Measurements from ENCODE around the gene SHB.

The SHB gene

DNA sequence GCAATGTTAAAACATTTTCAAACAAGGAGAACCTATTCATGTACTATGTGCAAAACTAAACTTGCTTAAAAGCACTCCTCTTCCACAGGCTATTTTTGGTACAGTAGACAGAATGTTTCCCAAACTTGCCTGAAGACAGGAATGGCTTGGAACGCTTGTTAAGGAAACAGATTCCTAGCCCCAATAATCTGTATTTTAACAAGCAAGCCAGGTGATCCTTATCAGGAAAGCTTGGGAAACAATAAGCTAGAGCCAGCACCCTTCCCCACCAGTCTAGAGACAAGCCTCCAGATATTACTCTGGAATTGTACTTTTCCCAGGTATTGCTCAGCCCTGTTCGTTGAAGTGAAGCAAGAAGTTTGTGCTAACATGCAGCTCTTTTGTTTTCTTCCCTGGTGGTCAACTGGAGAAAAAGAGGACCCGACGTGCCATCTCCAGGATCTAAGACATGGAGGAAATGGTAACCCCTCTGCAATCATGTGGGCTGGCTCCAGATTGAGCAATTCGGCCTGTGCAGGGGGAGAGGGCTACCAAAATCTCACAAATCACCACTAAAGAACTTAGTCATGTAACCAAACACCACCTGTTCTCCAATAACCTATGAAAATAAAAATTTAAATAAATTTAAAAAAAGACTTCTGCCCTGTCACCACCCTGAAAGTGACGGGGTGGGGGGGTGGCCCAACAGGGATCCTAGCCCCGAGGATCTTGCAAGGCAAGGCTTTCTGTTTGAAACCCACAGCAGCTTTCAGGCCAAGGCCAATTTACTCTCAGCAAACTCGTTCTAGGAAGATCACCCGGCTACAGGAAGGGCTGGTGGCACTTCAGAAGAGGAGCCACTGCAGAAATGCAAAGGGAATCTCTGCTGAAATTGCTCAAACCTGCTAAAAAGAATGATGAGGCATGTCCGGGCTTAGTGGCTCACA is 48.6 kb downstream of the SHB start:
- no peak overlapping the region for H3K9ac ChIP-seq (ENCODE audit: low read depth, low read length)
- H3K36me3 ChIP-seq (ENCODE audit: insufficient read depth, low read length), result no peaks in the 10 kb centered on the region
- H3K9me3 ChIP-seq (ENCODE audit: control insufficient read depth, insufficient read depth, low read length), result no peaks in the 10 kb centered on the region
- H3K4me1 ChIP-seq (ENCODE audit: insufficient read depth, low read length), result peaks cover 77% of the 10 kb centered on the region

DNA sequence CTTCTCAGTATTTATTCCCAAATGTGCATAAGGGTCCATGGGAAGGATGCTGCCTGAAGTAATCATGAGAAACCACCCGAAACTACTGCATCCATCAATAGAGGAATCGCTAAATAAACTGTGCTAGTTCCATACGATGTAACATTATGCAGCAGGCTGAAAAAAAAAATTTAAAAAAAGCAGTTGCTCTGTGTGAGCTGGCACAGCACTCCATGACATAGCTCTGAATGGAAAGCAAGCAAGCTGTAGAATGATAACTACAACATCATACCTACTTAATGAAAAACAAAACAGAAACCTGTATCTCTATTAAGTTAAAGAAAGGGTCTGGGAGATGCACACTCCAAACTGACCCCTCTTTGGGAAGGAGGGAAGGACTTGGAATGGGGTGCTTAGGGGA is 49.3 kb downstream of the SHB start:
- Histone ChIP-seq H3K9ac (ENCODE audit: low read depth, low read length) (no peak overlapping the region), H3K9me3 (ENCODE audit: control insufficient read depth, insufficient read depth, low read length) (no peaks in the 10 kb centered on the region), H3K36me3 (ENCODE audit: insufficient read depth, low read length) (no peaks in the 10 kb centered on the region), H3K4me1 (ENCODE audit: insufficient read depth, low read length) (peaks cover 71% of the 10 kb centered on the region)

DNA sequence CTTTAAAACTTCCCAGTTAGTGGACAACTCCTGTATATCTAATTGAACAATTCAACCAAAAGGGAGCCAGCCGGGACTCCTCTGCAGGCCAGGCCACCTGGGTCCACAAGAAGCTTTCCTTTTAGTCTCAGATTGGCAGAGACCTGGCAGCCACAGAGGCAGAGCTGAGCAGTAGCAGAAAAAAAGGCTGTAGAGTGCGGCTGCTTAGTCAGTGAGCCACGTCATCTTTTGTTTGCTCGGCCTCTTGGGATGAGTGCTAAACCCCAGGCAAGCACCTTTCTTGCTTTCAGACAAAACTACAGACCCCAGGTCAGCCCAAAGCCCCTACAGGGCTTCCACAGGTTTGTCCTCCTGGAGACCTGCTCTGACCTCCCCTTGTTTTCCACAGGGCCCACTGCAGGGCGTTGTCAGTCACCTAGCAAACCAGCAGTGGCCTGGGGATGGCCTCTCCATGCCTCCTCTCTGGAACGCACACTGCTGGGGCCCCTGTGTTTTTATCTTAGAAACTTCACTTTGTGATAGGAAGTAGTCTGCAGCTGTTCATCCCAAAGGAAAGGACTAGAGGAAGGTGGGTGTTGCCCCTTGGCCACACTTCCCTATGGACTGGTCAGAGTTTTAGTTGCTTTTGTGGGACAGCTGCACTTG is 49.9 kb downstream of the SHB start:
- Histone ChIP-seq H3K4me1 (ENCODE audit: insufficient read depth, low read length) (peaks cover 64% of the 10 kb centered on the region), H3K9ac (ENCODE audit: low read depth, low read length) (no peak overlapping the region; the same call in 1 of the 2 replicates), H3K9me3 (ENCODE audit: control insufficient read depth, insufficient read depth, low read length) (no peaks in the 10 kb centered on the region), H3K36me3 (ENCODE audit: insufficient read depth, low read length) (no peaks in the 10 kb centered on the region)

DNA sequence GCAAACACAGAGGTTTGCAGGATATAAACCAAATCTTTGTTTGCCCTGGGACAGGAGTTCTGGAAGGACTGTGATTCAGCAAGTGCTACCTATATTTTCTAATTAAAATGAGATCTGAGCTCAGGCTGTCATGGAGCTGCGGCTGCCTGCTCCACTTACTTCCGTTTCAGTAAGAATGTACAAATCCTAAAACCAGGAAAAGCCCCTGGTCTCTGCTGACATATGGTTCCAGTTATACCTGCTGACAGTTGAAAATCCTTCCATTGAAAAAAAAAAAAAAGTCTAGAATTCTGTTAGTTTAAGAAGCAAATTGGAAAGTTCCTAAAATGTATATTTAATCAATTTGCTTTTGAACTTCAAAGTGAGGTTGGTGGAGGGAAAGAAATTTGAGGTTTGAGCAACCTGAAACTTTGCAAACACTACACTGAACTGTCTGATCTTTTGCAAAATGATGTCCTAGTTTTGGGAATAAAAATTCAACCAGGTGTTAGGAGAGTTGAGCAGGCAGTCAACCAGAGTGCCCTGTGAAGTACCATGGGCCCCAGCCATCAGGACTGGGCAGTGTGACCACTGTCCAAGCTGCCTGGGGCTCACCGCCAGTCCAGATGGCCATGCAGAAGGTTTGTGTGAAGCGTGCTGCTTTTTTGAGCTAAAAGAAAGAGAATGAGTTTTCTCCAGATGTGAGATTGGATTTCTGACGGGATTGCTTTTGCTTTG is 50.6 kb downstream of the SHB start:
- Histone ChIP-seq H3K36me3 (ENCODE audit: insufficient read depth, low read length) (no peaks in the 10 kb centered on the region), H3K9ac (ENCODE audit: low read depth, low read length) (no peak overlapping the region; the same call in 1 of the 2 replicates), H3K4me1 (ENCODE audit: insufficient read depth, low read length) (peaks cover 57% of the 10 kb centered on the region), H3K9me3 (ENCODE audit: control insufficient read depth, insufficient read depth, low read length) (no peaks in the 10 kb centered on the region)

DNA sequence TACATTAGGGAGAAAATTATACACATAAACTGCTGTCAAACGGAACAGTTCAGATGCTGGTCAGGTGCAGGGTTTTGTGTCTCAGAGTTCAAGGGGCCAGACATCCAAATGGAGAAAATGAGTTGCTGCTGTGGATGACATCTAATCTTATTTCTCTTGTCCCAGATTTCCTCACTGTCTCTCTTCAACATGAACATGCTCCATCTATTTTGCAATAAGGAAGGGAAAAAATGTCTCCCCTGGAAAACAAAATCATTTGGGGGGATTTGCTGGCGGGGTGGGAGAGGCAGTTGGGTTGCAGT is 51.2 kb downstream of the SHB start:
- H3K4me1 ChIP-seq (ENCODE audit: insufficient read depth, low read length), result peaks cover 52% of the 10 kb centered on the region

DNA sequence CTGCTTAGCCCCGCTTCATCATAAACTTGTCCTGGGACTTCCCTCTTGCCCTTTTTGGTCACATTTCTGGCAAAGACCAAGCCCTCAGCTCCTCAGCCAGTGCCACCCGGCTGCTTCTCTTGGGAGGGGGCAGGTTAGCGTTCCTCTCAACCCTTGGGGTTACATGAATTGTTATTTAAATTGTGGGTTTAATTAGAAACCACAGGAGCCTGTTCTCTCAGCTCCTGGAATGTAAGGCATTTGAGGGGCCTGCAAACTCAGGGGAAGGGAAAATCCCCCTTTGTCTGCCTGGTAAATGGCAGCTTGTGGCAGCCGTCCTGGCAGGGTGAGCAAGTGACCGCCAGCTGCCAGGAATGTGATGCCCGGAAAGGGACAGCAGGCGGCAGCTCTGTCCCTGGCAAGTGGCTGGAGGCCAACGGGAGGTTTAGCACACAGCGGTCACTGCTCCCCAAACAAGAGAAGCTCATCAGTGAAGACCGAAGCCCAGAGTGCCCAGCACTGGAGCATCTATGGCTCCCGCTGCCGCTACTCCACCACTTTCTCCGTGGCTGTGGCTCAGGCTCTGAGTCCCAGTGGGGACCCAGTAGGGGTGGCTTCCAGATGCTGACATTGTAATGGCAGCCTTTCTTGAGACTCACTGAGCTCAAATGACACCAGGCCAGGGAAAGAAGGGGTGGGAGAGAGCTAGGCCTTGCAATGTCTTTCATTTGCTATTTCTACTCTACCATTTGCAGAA is 51.7 kb downstream of the SHB start:
- Histone ChIP-seq H3K36me3 (ENCODE audit: insufficient read depth, low read length) (no peaks in the 10 kb centered on the region), H3K9me3 (ENCODE audit: control insufficient read depth, insufficient read depth, low read length) (no peaks in the 10 kb centered on the region), H3K9ac (ENCODE audit: low read depth, low read length) (peak overlapping the region; percentile 19; the same call in 1 of the 2 replicates), H3K4me1 (ENCODE audit: insufficient read depth, low read length) (peaks cover 48% of the 10 kb centered on the region)

More for the DNA sequence above, 51.2 kb downstream of the SHB start:
- H3K9me3 ChIP-seq (ENCODE audit: control insufficient read depth, insufficient read depth, low read length), result no peaks in the 10 kb centered on the region
- H3K9ac ChIP-seq (ENCODE audit: low read depth, low read length), result no peak overlapping the region
- H3K36me3 ChIP-seq (ENCODE audit: insufficient read depth, low read length), result no peaks in the 10 kb centered on the region

DNA sequence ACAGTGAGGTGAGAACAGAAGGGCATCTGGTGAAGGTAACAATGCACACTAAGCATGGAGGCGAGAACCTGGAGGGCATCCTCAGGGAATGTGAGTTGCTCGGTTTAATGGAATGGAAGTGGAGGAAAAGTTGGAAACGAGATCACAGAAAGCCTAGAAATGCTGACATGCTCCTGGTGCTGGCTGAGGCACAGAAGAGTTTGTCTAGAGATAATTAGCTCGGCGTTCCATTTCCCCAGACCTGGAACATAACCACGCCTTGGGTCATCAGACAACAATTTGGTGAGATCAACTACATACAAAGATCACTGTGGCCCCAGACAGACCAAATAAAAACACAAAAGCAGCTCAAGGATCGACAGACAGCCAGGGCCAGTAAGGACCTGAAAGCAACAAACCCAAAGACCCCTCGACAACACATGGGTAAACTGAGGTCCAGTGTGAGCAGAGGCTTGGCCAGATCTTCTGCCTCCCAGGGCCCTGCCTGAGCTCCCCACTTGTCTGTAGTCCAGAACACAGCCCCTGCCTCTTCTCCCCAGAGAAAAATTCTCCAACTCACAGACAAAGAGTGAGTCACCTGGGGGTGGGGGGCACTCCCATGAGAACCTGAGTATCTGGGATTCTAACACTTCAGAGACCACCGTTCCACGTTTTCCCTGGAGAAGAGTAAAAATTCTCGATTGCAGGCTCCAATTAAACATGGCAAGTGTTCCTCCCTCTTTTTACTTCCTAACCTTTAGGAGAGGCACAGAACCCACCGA is 52.5 kb downstream of the SHB start:
- peak overlapping the region; percentile 19; the same call in 1 of the 2 replicates for H3K9ac ChIP-seq (ENCODE audit: low read depth, low read length)
- peaks cover 44% of the 10 kb centered on the region for H3K4me1 ChIP-seq (ENCODE audit: insufficient read depth, low read length)

DNA sequence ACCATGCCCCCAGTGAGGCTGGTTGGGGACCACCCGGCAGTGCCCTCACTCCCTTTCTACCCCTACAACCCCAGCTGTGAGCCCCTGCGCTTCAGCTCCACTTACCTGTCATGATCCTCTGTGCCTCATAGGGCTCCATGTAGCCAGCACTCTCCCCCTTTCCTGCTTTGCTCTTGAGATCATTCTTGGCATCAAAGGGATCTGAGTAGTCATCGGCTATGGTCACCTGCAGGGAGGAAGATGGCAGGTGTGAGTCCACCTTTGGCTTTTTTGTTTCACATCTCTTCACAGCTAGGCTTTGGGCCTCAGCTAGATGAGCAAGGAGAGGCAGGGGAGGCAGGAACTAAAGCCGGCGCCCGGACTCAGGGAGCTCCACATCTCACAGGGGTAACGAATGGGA is 53.1 kb downstream of the SHB start:
- peaks cover 3% of the 10 kb centered on the region; the same call in 1 of the 2 replicates for H3K36me3 ChIP-seq (ENCODE audit: insufficient read depth, low read length)
- H3K4me1 ChIP-seq (ENCODE audit: insufficient read depth, low read length), result peaks cover 44% of the 10 kb centered on the region
- H3K9me3 ChIP-seq (ENCODE audit: control insufficient read depth, insufficient read depth, low read length), result no peaks in the 10 kb centered on the region
- no peak overlapping the region for H3K9ac ChIP-seq (ENCODE audit: low read depth, low read length)

More for the DNA sequence above, 52.5 kb downstream of the SHB start:
- Histone ChIP-seq H3K9me3 (ENCODE audit: control insufficient read depth, insufficient read depth, low read length) (no peaks in the 10 kb centered on the region), H3K36me3 (ENCODE audit: insufficient read depth, low read length) (peaks cover 3% of the 10 kb centered on the region; the same call in 1 of the 2 replicates)

DNA sequence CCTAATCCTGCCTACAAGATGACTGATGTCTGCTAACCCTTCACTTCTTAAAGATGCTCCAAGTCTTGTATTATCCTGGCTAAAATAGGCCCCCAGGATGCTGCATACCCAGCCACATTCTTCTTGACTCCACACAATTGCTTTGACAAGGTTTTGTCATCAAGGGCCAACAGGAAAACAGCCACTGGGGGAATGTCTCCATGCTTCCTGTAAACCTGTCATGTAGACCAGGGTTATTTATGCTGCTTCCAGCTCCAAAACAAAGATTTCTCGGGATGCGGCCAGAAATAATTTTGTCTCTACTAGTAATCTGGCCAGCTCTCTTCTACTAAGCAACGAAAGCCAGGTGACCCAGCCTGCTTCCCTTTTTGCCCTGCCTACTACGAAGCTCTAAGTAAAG is 53.8 kb downstream of the SHB start:
- Histone ChIP-seq H3K36me3 (ENCODE audit: insufficient read depth, low read length) (peaks cover 3% of the 10 kb centered on the region; the same call in 1 of the 2 replicates), H3K9ac (ENCODE audit: low read depth, low read length) (no peak overlapping the region), H3K4me1 (ENCODE audit: insufficient read depth, low read length) (peaks cover 41% of the 10 kb centered on the region), H3K9me3 (ENCODE audit: control insufficient read depth, insufficient read depth, low read length) (no peaks in the 10 kb centered on the region)

DNA sequence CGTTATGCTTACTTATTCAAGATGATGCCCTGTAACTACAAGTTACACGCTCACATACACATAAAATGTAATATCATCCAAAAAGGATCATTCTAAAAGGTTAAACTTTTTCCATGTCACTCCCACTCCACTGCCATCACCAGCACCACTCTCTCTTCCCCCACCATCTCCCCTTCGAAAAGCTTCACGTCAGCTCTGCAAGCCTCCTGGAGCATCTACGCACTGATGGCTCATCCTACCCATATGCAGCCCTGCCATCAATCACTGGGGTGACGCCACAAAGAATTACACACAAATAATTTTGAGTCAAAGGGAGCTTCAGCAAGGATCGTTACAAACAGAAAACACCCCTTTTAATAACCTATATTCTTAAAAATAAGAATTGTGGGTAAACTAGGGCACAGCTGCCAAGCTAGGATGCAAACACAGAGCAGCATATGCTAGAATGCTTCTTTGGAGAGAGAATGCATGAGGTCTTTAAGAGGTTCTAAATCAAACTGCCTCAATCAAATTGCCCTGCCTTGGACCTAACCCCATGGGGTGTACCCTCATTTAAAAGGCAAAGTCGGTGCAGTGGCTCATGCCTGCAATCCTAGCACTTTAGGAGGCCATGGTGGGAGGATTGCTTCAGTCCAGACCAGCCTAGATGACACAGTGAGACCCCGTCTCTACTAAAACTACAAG is 56.1 kb downstream of the SHB start:
- Histone ChIP-seq H3K9ac (ENCODE audit: low read depth, low read length) (no peak overlapping the region), H3K36me3 (ENCODE audit: insufficient read depth, low read length) (peaks cover 3% of the 10 kb centered on the region; the same call in 1 of the 2 replicates), H3K4me1 (ENCODE audit: insufficient read depth, low read length) (peaks cover 35% of the 10 kb centered on the region), H3K9me3 (ENCODE audit: control insufficient read depth, insufficient read depth, low read length) (no peaks in the 10 kb centered on the region)

DNA sequence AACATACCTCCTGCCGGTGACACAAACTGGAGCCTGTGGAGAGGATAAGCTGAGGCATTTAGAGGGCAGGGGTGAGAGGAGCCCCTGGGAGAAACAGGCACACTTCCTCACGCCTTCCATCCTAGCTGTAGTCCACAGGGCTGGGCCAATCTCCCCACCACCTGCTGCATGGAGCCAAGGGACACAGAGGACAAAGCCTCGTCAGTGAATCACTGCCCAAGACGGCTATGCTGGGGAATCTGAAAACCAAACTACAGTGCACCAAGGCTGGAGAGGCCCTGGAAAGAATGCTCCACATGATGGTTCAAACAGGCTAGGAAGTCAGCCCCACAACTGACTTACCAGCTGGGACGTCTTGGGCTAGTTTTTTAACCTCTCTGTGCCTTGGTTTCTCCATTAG is 57.0 kb downstream of the SHB start:
- peaks cover 3% of the 10 kb centered on the region; the same call in 1 of the 2 replicates for H3K36me3 ChIP-seq (ENCODE audit: insufficient read depth, low read length)
- peaks cover 38% of the 10 kb centered on the region for H3K4me1 ChIP-seq (ENCODE audit: insufficient read depth, low read length)
- no peak overlapping the region for H3K9ac ChIP-seq (ENCODE audit: low read depth, low read length)

DNA sequence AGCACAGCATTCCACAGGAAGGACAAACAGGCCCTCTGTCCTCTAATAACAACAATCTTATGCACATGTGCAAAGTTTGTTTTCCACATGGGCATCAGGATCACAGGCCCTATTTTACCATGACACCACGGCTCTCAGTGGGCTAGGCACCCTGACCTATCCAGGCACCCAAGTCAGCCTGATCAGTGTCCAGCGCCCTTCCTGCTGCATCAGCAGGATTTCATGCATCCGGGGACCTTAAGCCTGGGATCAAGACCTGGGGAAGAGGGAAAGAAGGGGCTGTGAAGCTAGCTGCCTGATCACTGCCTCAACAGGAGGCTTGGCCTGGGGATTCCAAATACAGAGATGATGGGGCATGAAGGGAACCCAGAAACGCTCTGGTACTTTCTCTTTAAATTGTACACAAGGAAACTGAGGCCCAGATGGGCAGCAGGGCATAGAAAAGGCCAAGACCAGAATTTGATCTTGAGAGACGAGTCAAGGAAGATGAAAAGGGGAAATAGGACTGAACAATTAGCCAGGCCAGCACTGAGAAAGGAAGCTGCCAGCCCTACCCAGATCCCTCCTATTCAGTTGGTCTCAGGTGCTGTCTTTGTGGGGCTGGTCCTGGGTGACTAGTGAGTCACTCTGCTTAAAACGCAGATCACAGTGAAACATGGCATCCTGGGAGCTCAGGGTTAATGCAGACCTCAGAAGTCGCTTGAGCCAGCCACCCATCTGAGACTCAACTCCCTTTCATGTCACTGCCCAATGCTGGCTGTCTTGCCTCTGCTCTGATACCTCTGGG is 57.9 kb downstream of the SHB start:
- no peak overlapping the region for H3K9ac ChIP-seq (ENCODE audit: low read depth, low read length)
- H3K9me3 ChIP-seq (ENCODE audit: control insufficient read depth, insufficient read depth, low read length), result no peaks in the 10 kb centered on the region
- peaks cover 38% of the 10 kb centered on the region for H3K4me1 ChIP-seq (ENCODE audit: insufficient read depth, low read length)
- H3K36me3 ChIP-seq (ENCODE audit: insufficient read depth, low read length), result peaks cover 3% of the 10 kb centered on the region; the same call in 1 of the 2 replicates

More for the DNA sequence above, 57.0 kb downstream of the SHB start:
- no peaks in the 10 kb centered on the region for H3K9me3 ChIP-seq (ENCODE audit: control insufficient read depth, insufficient read depth, low read length)

Measured in ES-I3 (cell line).